ENCODE data around the gene CHD5. TPM values are rescaled to one million over a fixed set of nuclear protein-coding genes. Genes with fewer than 3 reads are reported as not detected.

The CHD5 gene
- polyA plus RNA-seq, 1 donor from 2014 or later = 22.0 TPM

GRCh38 chr1:6096243-6097116, 83.6 kb downstream of the CHD5 start:
- no peak overlapping the region for H3K4me2 ChIP-seq (ENCODE audit: low read length)

More at GRCh38 chr1:6096243-6097116, 83.6 kb downstream of the CHD5 start:
- Histone ChIP-seq H3K9me2 (ENCODE audit: insufficient read depth, low read length) (no peaks in the 10 kb centered on the region), H3K36me3 (ENCODE audit: insufficient read depth, low read length) (no peaks in the 10 kb centered on the region), H3K27me3 (ENCODE audit: insufficient read depth, low read depth, low read length) (no peaks in the 10 kb centered on the region), H3K27ac (ENCODE audit: low read length) (no peak overlapping the region), H4K20me1 (ENCODE audit: insufficient read depth) (no peaks in the 10 kb centered on the region), H3F3A (ENCODE audit: insufficient read depth, low read length, poor library complexity, severe bottlenecking) (no peaks in the 10 kb centered on the region), H3K9me3 (ENCODE audit: low read length) (no peaks in the 10 kb centered on the region), H2AFZ (ENCODE audit: low read depth, low read length) (no peak overlapping the region), H3K79me2 (replicated peaks; ENCODE audit: insufficient read depth, low read length) (no peaks in the 10 kb centered on the region), H3K4me3 (ENCODE audit: low read length) (no peak overlapping the region), H3K9ac (ENCODE audit: low read length) (no peak overlapping the region)
- TF ChIP-seq CTCF (IDR thresholded peaks at IDR 0.05; ENCODE audit: poor library complexity, severe bottlenecking) (no peak), EZH2 (IDR thresholded peaks at IDR 0.05; ENCODE audit: borderline replicate concordance, insufficient read depth, low read length, poor library complexity, severe bottlenecking) (no peak), MXI1 (conservative IDR thresholded peaks at IDR 0.05; ENCODE audit: poor library complexity, severe bottlenecking) (no peak), TAF1 (IDR thresholded peaks at IDR 0.05; ENCODE audit: low read depth) (no peak), EP300 (conservative IDR thresholded peaks at IDR 0.05; ENCODE audit: poor library complexity, severe bottlenecking) (no peak), SMC3 (conservative IDR thresholded peaks at IDR 0.05; ENCODE audit: poor library complexity) (no peak), RAD21 (conservative IDR thresholded peaks at IDR 0.05) (no peak), POLR2AphosphoS5 (IDR thresholded peaks at IDR 0.05) (no peak), REST (IDR thresholded peaks at IDR 0.05; ENCODE audit: borderline replicate concordance) (no peak)

Measured in neural cell (in vitro differentiated cells).